Right lung (tissue), 5 donors: ENCODE results near the gene ABCD3. TPM values are rescaled to one million over a fixed set of nuclear protein-coding genes. Genes with fewer than 3 reads are reported as not detected.
"Not testable (repeated sequence)": the region's sequence is repeated elsewhere in the genome, so short reads cannot be mapped to it uniquely, and the experiment has no call there.

Experiments used
- DNase-seq, 2 donors: peaks; one replicate each; pipeline ENCODE4 v3.0.0-alpha.2; 2013
- polyA plus RNA-seq, 5 donors: library from polyadenylated mRNA; unstranded; fragments of 120-200 nt; gene quantifications; one replicate each; pipeline versions ENCODE4 v1.2.1 to v1.2.3, GENCODE V29; 2013; ENCODE audit warnings: inconsistent platforms in 1 of 5, low replicate concordance in 1 of 5; ENCODE audit not compliant: insufficient read length in 5 of 5, insufficient read depth in 1 of 5

Gene ABCD3
- polyA plus RNA-seq, 5 donors, result 37.1 to 49.2 (median 47.7) TPM

DNA sequence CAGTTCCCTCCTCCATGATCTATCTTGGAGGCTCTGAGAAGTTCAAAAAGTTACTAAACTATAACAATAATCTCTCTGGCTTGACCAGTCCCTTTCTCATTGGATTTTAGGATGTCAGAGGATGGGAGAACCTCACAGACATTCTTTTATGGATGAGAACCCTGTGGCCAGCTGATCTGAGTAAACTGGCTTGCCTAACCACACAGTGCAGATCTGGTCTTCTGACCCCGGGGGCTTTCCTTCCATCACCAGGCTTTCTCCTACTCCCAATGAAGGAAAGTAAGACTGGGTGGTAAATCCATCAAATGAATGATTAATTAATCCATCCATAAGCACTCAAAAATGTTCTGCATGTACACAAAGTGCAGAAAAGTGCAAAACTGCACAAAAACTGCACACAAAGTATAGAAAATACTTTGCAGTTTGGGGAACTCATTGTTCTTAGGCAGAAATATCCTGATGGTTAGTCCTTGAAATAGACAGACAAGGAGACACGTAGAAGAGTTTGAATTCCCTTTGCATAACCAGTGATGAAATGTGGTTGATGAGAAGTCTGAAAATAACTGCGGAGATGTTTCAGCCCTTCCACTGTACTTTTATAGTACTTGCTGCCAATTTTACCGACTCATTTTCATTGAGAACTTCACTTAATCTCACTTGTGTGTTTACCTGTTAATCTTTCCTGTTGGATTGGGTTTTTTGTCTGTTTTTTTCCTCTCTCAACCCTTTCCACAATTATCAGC, 125.9 kb downstream of the ABCD3 start:
- DNase-seq, result no peak

DNA sequence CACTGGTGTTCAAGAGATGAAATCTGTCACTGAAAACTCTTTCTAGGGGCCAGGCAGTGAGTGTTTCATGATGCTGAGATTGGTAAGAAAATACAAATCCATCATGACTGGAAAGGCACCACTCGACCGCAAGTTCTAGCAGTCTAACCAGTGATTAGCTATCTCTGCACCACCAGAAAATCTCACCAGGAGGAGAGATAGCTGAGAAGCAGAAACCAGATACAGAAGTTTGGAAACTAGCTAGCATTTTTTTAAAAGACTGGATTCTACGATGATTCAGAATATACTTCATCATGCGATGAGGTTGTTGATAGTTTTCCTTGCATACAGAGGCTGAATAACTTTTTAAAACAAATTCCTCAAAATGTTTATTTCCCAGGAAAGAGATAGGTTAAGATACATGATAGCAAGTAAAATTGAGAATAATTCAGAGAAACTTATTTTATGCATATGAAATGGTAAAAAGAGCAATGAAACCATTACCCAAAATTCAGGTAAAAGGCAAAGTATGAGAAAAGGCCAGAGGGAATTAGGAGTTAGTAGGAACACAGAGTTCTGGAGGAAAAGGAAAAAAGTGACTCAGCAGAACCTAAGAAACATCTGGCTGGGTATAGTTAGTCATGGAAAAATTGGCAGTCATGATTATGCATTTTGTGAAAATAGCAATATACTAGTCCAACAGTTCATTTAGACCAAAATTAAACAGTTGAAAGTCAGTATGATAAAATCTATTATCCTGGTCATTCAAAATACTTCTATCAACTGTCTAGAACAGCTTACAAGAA, 126.7 kb downstream of the ABCD3 start:
- no peak for DNase-seq

DNA sequence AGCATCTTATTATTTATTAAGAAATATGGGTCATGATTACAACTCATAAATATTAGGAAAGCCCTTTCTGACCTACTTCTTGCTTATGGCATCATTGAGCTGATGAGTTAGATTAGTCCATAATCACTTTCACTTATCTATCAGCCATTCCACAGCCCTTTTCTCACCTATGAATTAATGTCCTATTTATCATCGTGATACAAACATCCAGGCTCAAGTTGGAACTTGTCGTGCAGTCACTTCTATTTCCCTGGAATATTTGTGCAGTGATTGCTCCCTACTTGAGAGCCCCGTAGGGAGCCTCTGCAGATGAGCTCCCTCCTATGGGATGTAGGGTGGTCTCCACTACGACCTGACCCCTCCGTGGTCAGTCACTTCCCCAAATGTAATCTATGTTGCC, 131.5 kb downstream of the ABCD3 start:
- no peak for DNase-seq

DNA sequence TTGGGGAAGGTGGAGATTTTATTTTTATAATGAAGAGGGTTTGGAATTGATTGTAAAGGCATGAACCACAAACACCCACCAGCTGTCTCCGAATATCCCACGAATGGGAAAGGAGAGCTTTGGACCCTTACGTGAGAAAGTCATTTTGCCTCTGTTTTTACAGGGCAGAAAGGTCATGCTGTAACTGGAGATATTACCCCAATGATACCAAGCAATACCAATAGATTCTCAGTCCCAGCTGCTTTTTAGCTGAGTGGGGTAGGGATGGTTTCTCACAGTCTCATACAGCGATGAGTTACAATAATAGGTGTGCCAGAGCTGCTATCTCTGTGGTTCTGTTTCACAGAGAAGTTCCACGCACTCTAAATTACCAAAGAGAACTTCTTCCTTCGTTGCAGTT, 132.2 kb downstream of the ABCD3 start:
- DNase-seq, result no peak

DNA sequence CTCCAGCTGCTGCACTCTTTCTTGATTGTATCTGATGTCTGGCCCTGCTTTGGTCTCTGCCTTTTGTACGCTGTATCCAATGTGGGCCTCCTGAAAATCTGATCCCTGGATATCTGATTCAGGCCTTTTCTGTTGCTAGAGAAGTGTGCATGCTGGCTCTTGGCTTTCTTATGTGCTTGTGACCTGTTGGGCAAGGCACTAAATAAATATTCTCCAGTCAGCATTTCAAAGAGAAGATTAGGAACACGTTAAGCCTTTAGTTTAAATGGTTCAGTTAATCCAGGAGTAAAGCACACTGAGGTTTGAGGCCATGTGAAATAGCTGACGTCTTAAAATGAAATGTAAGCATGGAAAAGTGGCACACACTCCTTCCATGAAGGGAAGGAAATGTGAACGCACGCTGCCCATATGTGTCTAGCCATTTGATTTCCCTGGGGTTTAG, 132.6 kb downstream of the ABCD3 start:
- no peak for DNase-seq

DNA sequence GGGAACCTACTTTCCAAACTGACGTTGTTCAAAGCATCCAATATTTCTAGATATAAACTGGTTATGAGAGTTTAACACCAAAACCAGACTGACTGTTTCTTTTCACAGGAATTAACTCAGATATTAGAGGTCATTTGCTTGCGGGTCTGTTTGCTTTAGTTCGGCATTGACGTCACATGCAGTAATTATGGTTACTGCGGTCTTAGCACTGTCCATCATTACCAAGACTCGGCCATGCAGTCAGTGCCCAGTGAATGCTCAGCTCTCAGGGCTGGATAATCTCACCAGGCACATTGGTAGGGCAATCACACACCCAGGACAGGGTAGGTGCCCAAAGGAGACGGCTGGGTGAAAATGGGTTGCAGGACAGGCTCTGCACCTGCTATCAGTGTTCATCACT, 133.3 kb downstream of the ABCD3 start:
- no peak for DNase-seq

DNA sequence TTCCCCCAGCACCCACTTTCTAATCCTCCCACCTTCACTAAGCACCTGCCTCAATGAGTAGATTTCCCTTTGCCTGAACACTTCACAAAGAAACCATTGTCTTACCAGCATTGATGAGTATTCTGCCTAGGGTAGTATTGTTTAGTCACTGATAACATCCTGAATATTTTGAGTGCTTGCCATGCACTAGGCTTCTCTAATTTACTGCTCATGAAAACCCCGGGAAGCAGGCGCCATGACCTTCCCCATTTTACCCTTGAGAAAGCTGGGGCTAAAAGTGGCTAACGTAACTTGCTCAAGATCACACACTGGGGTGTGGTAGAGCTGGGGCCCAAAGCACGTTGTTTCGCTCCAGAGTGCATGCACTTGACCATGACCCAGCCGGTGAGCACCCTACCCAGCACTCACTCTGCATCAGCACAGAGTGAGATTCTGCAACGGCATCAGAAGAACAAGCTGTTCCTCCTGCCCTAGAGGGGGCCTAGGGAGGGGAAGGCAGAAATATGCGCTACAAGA, 133.9 kb downstream of the ABCD3 start:
- no peak for DNase-seq

DNA sequence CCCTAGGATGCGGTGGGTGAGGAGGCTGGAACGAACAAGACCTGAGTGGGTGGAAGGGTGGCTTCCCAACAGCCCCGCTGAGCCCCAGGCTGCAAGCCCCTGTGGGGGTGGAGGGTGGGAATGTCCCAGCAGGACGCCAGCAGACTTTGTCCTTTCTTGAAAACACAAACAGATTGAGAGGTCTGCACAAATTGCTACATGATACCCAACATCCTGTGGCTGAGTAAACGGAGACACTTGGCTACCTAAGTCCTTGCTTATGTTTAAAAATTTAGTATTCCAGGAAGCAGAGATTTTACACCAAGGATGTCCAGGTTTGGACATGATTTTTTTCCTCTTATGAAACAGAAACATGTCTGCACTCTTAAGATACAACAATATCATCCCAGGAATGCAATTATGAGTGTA, 135.1 kb downstream of the ABCD3 start:
- no peak for DNase-seq

DNA sequence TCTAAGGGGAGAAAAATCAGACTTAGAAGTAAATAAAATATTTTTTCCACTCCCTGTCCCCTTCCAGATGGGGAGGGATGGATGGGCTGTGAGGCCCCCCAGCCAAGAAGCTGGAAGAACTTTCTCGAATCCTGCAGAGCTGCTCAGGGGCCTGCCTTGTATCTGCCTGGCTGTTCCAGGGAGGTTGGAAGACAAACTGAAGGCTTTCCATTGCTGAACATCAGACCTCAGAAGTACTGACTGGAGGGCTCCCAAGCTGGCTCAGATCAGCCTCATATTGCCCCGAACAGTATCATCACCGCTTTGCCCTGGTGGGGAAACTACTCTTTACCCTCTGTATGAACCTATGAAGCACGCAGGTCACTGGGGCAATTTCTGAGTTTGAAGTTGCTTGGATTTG, 135.7 kb downstream of the ABCD3 start:
- no peak for DNase-seq

DNA sequence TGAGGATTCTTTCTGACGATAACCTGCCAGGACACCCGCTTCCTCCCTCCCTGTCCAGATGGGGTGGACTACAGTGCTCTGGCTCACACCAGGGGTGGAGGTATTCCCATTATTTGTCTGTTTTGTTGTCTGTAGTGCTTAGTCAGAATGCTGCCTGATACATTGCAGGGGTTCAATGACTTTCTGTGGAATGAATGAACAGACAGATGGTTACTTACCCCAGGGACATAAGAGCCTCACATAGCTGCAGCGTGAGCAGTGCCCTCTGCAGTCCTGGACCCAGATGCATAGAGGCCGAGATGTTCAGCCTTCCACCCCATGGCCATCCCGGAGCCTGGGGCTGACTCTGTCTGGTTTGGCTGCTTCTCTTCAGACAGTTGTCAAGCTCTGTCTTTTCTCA, 136.4 kb downstream of the ABCD3 start:
- DNase-seq, result no peak

DNA sequence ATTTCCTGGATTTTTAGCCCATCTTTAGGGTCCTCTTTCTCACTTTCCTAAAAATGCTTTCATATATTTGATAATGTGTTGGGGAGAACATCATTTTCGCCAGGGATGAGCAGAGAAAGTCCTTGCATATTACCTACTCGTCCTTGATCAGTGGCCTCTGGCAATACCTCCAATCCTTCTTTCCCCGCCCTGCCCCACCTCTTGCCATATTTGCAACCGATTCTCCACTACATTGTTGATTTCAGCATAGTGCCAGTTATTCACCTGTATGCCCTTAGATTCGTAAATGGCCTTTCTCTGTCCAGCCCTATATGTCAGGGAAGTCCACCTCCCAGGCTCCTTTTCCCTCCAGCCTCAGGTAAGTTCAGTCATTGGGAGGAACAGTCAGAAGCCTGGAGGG, 136.9 kb downstream of the ABCD3 start:
- no peak for DNase-seq

DNA sequence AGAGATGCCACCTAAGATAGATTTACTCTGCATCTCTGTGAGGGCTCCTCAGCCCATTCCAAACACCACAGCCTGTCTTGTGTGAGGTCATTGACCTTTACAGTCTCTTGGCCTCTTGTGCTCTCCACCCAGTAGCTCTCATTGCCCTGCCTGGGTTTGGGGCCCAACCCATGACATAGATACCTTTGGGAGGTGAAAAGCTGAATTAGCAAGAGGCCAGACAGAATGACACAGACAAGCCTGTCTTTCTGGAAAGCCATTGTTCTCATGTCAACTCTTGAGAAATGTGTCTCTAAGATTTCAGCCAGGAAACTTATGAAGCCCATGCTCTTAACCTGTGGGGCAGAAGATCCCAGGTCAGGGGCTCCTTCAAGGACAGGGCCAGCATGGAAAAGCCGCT, 141.7 kb downstream of the ABCD3 start:
- DNase-seq, result no peak

DNA sequence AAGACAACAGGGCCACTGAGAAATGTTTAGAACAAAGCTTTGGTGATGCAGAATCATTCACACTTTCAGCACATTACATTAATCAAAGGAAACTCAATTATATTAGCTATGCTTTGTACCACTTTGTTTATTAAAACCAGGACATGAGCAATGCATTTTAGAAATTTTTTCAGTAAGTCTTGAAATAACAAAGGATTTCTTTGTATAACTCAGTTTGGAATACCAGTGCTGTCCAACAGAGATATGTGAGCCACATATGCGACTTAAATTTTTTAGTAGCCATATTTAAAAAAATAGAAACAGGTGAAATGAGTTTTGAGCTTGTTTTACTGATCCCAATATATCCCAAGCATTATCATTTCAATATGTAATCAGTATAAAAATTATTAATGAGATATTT, 142.1 kb downstream of the ABCD3 start:
- DNase-seq, result no peak

DNA sequence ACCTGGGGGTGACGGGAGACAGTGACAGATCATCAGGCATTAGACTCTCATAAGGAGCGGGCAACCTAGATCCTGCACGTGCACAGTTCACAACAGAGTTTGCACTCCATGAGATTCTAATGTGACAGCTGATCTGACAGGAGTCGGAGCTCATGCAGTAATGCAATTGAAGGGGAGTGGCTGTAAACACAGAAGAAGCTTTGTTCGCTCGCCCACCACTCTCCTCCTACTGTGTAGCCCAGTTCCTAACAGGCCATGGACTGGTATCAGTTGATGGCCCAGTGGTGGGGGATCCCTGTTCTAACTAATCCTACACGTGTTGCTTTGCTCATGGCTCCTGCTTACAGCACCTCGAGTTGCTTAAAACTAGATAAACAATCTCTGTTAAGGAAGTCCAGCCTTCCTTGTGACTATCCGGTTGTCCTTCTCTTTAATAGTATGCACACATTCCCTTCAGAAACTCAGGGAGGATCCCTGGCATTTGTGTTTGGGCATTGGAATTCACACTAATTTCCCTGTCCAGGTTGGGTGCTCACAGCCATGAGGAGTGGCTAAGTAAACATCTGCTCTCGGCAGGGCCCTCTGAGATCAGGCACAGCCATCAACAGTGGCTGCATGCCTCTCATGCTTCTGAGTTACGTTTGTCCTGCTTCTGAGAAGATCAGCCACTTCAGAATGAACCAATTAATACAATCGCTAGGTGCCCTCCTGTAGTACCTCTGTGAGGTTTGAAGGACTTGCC, 144.5 kb downstream of the ABCD3 start:
- DNase-seq, result no peak

DNA sequence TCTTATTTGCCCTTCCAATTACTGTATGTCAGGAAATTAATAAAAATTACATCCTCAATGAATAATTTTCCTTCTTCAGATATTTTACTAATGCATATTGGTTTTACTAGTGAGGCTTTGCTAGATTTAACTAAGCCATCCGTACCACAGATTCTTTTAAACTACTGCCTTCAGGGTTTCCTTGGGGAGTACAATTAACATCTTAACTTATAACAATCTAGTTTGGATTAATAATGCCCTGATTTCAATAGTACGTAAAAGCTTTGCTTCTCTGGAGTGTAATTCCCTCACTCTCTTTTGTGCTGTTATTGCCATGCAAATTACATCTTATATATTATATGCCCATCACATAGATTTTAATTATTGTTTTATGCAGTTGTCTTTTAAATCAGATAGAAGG, 147.7 kb downstream of the ABCD3 start:
- no peak for DNase-seq

DNA sequence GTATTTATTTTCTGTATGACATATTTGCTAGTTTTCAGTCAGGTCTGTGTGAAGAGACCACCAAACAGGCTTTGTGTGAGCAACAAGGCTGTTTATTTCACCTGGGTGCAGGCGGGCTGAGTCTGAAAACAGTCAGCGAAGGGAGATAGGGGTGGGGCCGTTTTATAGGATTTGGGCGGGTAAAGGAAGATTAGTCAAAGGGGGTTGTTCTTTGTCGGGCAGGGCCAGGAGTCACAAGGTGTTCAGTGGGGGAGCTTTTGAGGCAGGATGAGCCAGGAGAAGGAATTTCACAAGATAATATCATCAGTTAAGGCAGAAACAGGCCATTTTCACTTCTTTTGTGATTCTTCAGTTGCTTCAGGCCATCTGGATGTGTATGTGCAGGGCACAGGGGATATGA, 148.2 kb downstream of the ABCD3 start:
- not testable (repeated sequence) for DNase-seq

DNA sequence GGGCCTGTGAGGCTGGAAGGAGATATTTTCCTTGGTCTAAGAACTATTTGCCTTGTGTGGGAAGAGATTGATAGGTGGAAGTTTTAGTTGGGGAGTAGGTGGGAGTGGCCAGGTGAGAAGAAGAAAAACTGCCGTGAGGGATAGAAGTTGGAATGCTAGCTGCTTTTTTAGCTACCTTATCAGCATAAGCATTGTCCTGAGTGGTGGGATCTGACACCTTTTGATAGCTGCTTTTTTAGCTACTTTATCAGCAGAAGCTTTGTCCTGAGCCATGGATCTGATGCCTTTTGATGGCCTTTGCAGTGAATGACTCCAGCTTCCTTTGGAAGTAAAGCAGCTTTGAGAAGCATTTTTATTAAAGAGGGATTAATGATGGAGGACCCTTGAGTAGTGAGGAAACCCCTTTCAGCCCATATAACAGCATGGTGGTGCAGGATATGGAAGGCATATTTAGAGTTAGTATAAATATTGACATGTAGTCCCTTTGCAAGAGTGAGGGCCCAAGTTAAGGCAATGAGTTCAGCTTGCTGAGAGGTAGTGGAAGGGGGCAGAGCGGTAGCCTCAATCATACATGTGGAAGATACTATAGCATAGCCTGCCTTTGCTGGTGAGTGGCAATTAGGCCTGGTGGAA, 149.9 kb downstream of the ABCD3 start:
- DNase-seq, result not testable (repeated sequence)
